ENCODE measurements around the gene PHF21A.
A peak's percentile ranks its signal among the peaks of the same experiment; 100 is the strongest.
"Not testable (repeated sequence)": the region's sequence is repeated elsewhere in the genome, so short reads cannot be mapped to it uniquely, and the experiment has no call there.

PHF21A gene

DNA sequence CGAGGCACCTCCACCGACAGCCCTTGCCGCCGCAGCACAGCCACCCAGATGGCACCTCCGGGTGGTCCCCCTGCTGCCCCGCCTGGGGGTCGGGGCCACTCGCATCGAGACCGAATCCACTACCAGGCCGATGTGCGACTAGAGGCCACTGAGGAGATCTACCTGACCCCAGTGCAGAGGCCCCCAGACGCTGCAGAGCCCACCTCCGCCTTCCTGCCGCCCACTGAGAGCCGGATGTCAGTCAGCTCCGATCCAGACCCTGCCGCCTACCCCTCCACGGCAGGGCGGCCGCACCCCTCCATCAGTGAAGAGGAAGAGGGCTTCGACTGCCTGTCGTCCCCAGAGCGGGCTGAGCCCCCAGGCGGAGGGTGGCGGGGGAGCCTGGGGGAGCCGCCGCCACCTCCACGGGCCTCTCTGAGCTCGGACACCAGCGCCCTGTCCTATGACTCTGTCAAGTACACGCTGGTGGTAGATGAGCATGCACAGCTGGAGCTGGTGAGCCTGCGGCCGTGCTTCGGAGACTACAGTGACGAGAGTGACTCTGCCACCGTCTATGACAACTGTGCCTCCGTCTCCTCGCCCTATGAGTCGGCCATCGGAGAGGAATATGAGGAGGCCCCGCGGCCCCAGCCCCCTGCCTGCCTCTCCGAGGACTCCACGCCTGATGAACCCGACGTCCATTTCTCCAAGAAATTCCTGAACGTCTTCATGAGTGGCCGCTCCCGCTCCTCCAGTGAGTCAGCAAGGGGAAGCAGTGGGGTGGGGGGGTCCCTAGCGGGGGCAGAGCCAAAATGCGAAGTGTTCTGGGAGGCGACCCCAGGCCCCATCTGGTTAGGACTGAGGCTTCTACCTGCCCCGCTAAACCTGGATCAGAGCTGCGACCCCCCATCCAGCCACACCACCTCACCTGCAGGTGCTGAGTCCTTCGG is 218.5 kb downstream of the PHF21A start:
- DNase-seq (ENCODE audit: low read depth): no peak

DNA sequence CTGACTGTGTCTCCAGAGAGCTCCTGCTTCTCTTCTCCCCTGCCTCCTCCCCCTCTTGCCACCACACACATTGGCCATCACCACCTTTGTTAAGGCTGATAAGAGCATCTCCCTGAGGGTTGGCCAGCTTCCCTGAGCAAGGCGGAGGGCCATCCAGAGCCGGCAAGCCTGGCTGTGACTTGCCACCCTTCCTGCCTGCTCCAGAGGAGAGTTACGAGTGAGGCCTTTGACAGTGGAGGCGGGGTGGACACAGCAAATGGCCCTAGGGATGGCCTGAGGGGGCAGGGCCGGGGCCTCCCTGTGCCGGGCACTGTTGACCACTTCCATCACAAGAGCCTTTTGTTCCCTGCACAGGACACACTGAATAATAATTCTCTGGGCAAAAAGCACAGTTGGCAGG is 219.6 kb downstream of the PHF21A start:
- DNase-seq (ENCODE audit: low read depth): no peak

DNA sequence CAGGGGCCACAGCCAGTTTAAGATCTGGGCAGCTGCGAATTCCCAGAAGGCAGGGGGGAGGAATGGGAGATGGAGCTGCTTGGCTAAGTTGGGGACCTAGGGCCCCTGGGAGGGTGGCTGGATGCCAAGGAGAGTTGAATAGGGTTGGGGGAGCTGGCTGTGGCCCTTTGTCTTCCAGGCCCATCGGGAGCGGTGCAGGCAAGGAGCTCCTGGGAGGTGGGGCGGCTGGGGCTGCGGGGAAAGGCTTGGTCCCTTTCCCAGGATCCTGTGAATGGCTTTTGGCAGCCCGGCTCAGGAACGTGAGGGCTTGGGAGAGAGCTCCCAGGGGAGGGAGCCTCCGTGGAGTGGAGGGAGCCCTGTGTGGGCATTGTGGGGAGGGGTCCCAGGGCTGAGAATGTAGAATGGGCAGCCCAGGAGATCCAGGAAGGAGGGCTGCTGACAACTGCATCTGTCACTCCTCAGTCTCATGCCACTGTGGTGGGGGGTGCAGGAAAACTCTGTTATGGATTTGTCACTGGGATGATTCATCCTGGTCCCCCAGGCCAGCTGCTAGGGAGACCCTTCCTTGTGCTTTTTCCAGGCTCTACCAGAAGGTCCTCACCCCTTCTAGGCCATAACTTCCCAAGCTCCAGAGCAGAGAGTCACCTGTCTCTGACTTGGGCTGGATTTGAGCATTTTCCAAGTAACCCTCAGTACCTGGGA is 220.2 kb downstream of the PHF21A start:
- no peak for DNase-seq (ENCODE audit: low read depth)

DNA sequence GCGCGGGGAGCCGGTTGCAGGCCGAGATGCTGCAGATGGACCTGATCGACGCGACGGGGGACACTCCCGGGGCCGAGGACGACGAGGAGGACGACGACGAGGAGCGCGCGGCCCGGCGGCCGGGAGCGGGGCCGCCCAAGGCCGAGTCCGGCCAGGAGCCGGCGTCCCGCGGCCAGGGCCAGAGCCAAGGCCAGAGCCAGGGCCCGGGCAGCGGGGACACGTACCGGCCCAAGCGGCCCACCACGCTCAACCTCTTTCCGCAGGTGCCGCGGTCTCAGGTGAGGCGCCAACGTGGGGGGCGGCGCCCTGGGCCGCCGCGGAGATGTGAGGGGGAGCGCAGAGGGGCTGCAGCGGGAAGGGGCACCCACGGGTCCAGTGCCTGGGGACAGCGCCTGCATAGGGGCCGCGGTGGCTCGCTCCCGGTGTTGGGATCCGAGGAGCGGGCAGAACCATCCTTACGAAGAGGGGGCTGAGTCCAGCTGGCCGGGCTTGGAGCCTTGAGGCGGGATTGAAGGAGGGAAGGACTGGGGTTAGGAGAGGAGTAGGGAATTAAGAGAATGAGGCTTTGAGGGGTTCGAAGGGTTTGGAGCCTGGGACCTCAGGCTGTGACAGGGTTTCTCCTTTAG is 221.0 kb downstream of the PHF21A start:
- not testable (repeated sequence) for DNase-seq (ENCODE audit: low read depth)

DNA sequence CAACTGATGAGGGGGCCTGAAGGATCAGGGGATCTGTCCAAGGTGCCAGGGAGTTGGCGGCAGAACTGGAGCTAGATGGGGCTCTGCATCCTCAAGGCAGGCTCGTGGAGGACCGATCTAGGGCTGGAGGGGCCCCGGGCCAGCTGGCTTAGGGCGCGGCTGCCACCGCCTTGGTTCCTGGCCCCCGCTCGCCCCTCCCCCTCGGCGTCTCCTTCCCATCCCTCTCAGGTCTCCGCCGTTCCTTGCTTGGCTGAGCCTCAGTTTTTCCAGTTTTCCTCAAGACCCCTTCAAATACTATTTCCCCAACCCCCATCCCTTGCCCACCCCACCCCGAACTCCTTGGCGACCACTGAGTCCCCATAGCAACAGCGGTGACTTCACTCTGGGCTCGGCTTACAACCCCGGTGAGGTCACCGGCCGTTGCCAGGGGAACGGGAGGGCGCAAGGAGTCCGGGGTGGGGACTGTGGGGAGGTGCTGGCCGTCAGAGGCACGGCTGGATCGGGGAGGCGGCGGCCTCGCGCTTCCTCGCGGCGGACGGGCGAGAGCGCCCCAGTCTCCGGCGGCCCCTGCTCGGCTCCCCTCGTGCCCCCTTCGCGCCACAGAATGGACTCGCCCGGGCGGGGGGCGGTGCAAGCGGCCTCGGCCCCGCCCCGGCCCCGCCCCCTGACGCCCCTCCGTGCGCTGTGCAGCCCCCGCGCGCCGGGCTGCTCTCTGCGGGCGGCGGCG is 221.6 kb downstream of the PHF21A start:
- DNase-seq (ENCODE audit: low read depth): peak; percentile 54

DNA sequence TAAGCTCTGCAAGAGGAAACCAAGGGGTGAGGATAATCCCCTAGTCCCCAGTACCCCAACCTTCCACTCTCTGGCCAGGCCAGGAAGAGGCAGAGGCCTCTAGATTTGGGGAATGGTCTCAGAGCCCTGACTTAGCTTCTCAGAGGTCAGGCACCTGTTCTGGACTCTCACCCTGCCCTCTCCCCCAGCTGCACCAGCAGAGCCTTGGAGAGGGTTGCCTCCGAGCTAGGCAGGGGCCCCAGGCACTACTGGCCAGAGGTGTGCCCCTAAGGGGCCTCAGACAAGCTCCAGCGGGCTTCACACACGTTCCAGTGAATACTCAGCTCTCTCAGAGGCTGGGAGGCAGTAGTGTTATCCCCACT is 222.2 kb downstream of the PHF21A start:
- DNase-seq (ENCODE audit: low read depth): no peak

DNA sequence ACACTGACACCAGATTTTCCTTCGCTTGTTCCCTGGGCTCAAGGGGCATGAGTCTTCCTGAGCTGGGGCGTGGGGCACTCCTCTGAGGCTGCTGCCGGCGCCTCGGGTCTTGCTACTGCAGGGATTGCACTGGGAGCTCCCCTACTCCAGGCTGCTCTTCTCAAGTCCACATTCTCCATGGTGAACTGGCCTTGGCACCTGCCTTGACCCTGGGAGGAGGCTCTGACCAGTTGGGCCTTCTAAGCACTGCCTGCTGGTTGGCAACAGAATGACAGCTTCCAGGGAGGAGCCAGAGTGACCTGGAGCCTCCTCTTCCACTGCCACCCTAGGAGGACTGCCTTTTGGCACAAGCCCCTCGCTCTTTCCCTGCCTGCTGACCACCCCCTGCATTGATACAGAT is 223.7 kb downstream of the PHF21A start:
- DNase-seq (ENCODE audit: low read depth): no peak

DNA sequence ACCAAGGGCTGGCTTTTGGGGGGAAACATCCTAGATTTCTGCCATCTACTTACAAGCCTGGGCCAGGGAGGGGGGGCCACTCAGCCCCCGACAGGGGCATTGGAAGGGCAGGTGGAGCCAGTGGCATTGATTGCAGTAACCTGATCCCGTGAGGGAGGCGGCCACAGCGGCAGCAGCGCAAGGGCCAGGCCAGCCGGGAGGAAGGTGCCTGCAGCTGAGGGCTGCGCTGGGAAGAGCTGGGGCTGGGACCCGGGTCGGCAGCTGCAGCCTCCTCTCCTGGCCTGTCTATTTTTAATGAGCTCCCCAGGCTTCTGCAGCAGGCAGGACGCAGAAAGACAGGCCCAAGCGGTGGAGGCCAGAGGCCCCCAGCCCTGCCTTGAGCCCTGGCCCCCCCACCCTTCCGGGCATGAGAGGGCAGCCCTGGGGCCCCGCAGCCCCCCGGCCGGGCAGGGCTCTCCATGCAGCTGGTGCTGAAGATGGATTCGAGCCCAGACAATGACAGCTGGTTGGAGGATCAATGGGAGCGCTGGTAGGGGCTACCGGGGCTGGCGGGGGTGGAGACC is 224.8 kb downstream of the PHF21A start:
- DNase-seq (ENCODE audit: low read depth): no peak

DNA sequence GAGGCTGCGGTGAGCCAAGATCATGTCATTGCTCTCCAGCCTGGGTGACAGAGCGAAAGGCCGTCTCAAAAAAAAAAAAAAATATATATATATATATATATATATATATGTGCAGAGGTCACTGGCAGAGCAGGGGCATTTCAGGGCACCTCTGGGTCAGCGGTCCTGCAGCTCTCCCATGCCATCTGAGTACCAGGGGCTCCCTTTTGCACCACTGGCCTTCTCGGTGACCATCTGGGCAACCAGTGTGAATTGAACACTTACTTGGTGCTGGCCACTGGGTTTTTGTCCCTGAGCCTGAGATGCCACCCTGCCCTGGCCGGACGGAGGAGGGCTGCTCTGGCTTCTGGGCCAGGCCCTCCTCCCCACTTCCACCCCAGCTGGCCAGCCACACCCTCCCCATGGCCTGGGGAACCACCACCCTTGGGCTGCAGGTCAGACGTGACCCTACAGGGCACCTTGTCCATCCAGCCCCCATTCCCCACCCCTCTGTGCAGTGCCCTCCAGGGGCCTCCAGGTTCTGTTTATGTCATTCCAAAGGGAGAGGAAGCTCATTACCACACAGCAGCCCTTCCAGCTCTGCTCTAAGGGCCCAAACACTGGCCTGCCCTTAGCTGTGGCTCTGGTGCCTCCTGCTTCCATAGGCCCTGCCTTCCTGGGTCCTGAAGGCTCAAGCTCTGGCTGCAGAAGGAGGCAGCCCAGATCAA is 225.5 kb downstream of the PHF21A start:
- DNase-seq (ENCODE audit: low read depth): no peak

DNA sequence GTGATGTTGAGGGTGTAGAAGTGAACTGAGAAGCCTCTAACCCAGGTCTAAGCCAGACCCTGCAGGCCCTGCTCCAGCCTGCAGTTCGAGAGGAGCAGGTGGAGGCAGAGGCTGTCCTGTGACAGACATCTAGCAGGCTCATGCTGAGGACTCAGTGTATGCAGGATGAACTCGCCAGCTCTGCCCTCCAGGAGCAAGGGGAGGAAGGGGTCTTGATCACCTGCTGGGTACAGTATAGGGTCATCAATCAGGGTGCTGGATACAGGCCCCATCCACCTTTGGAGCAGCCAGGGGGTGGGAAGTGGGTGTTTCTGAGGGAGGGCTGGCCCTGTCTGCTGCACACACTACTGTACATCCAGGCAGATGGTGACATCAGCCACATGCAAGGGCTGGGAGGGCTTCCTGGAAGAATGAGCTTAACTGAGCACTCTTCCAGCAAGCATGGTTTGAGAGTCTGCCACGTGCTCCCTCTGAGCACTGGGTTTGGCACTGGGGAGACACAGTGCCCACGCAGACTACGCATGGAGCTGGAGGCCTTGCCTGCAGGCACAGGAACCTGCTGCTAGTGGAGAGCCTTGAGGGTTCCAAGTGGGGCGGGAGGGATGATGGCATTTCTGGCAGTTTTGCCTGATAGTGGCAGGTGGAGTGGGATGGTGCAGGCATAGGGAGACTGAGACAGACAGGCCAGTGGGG is 226.6 kb downstream of the PHF21A start:
- no peak for DNase-seq (ENCODE audit: low read depth)

DNA sequence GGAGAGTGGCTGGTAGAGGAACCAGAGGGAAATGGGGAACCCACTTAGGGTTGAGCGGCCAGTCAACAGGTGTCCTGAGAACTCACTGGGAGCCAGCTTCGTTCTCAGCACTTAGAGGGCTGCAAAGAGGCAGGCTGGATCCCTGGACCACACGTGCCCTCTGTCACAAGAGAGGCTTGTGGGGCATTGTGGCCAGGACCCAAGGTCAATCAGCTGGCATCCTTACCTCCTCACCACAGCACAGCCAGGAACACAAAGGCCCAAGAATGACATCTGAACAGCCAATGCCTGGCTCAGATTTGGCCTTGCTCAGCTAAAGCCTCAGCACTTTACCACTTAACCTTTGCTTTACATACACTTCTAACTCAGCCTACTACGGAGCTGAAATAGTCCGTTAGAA is 228.4 kb downstream of the PHF21A start:
- DNase-seq (ENCODE audit: low read depth): no peak

DNA sequence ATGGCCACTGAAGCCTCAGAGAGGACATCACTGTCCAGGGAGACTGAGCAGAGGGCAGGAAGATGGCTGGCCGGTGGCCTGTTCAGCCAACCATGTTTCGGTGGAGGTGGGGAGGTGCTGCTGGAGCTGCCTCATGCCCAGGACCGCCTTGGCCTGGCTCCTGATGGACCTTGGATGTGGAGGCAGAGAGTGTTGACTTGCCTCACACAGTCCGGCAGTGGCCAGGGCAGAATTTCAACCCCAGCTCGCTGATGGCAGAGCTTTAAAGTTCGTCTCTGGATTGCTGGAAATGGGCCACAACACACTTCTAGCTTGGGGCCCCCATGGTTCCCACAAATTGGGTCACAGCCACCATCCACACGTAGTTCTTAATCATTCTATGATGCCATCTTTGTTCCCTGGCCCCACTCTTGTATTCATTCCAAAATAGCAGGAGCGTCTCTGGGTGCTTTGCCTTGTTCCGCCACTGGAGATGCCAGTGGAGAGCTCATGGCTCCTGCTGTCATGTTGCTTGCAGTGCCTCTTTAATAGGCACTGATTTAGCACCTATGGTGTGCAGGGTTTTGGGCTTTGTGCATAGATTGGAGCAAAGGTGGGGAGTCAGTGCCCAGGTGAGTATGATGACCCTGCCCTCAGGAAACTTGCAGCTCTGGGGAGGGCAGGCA is 230.2 kb downstream of the PHF21A start:
- no peak for DNase-seq (ENCODE audit: low read depth)

DNA sequence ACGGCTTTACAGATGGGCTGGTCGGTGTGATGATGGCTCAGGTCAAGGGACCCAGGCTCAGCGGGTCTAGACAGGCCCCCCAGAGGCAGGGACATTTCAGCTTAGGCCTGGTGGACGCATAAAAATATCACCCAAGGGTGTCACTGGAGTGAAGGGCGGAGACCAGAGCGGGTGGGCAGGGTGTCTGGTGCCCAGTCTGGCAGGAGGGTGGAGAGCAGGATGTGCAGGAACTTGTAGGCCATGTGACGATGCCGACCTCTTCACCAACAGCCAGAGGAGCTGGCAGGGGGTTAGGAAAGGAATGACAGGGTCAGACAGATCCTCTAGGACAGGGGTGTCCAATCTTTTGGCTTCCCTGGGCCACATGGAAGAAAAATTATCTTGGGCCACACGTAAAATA is 231.3 kb downstream of the PHF21A start:
- DNase-seq (ENCODE audit: low read depth): no peak

DNA sequence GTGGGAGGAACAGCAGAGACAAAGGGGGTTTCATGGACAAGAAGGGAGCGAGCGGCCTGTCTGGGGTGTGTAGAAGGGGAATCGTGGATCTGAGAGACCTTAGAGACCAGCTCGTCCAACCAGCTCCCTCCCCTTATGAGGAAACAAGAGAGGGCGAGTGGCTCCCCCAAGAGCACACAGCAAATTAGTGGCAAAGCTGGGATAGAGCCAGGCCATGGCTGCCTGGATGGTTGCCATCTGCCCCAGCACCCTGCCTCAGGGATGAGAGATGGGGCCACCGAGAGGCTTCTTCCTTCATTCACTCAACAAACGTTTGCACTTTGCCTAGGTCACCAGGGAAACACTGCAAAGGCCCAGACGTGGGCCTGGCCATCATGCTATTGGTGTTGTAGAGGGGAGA is 231.7 kb downstream of the PHF21A start:
- DNase-seq (ENCODE audit: low read depth): no peak

DNA sequence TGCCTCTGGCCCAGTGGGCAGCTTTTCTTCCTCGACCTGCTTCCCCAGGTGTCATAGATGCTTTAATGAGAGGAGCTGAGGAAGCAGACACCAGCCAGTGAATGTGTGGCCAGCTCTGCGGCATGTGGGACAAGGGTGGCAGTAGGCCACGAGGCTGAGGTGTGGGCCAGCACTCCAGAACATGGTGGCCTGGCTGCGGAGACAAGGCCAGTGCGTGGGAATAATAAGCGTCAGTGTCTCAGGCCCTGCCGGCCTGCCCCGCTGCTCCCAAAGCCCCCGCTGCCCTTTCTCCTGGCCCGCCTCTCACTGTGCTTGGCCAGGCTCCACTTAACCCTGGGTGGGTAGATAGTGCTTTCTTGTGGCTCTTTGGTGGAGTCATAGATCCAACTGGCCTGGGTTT is 233.7 kb downstream of the PHF21A start:
- no peak for DNase-seq (ENCODE audit: low read depth)

DNA sequence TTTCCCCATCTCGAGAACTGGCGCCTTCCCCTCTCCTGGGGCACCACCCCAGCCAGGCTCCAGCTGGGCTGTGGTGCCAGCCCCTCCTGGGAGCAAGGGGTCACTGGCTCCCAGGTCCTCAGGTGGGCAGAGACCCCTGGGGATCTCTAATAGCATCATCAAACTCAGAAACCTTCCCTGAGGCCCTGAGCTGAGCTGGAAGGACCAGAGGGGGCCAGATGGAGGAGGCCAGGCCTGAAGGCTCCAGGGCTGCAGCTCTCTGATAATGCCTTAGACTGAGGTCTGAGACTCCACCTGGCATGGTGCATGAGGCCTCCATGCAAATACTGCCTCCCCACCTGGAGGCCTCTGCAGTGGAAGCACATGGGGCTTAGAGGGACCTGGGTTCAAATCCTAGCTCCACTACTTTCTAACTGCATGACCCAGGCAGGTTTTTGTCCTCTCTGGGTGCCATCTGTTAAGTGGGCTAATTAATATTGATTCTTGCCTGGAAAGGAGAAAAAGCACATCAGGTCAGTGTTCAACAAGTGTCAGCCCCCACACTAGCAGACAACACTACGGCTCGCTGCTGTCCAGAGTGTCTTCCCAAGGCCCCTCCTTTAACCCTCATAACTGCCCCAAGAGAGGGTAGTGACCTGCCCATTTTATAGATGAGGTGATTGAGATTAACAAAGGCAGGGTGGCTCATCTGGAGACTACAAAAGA is 234.3 kb downstream of the PHF21A start:
- no peak for DNase-seq (ENCODE audit: low read depth)

DNA sequence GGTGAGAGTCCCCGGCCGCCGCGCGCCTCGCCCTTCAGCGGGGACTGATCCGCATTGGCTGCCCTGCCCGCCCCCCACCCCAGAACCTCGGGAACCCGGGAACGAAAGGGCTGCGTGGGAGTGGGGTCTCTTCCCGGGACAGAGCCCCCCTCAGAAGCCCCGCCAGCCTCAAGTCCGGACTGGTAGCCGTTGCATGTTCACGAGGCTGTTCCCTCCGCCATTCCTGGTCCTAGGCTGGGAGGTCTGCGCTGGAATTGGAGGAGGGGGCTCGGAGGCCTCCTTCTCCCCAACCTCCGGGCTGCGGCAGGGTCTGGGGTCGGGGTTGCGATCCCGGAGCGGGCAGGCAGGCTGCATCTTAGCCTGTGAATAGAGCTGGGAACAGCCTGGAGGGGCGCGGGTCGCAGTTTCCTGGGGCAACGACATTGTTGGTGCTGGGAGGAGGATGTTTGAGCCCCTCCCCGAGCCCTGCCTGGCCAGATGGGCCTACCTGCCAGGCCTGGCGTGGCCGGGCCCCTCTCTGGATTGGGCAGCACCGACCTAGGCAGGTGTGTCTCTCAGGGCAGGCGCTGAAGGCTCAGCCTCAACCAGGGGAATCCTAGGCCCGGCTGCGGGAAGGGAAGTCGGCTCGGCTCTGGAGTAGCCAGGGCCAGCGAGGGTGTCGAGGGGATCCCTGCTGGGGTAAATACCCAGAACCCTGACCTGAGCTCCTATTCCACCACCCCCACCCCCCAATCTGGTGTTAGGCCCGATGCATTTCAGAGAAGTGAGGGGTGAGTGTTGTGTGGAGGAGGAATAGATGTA is 235.1 kb downstream of the PHF21A start:
- no peak for DNase-seq (ENCODE audit: low read depth)

DNA sequence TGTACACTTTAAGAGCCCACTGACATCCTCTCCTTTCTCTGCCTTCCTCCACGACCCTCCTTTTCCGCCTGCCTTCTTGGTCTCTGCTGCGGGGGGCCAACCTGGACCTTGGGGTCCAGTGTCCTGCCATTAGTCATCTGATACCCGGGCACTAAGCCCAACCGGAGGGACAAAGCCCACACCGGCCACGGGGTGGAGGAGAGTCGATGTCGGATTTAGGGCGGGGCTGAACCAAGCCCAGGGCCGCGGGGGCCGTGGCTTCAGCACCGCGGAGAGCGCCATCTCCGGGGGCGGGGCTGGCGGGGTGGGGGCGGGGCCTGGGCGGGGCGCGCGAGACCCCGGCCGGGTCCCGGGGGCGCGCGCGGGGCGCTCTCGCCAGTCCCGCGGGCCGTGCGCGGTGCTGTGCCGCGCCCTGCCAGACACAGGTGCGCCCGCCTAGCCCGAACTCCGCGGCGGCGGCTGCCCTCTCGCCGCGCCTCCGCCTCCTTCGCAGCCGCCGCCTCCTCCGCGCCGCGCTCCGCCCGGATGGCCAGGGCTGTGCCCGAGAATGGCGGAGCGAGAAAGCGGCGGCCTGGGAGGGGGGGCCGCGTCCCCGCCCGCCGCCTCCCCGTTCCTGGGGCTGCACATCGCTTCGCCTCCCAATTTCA is 235.9 kb downstream of the PHF21A start, which contains the start of gene MAPK8IP1:
MAPK8IP1 (plus strand) TSS at position 378 of the 647 bp plus-strand sequence; CDS start at position 548, 170 bp downstream.
- DNase-seq (ENCODE audit: low read depth): peak; percentile 18
